ENCODE results near the gene RIT2. TPM values are rescaled to one million over a fixed set of nuclear protein-coding genes. Genes with fewer than 3 reads are reported as not detected.

Gene RIT2
- total and polyA plus RNA-seq, 3 donors from 2014 or later = 0.82 TPM; not detected in 2

- intact Hi-C loops (cut with DNase I; ENCODE audit: low total_unique reads) = no loop called here
- H3K27me3 ChIP-seq = no peaks in the 10 kb centered on the region
- H3K27ac ChIP-seq = no peak overlapping the region
- H3K36me3 ChIP-seq (ENCODE audit: low read depth, missing control alignments) = no peaks in the 10 kb centered on the region
- no peak for DNase-seq
- WGBS, 2 donors = 95 to 96% methylated on average over 1 of the region's 1 CpG
- H3K4me3 ChIP-seq = no peak overlapping the region
- no peaks in the 10 kb centered on the region for H3K4me1 ChIP-seq
- no peak for TF ChIP-seq POLR2A (IDR thresholded peaks at IDR 0.05)
- TF ChIP-seq CTCF (IDR thresholded peaks at IDR 0.05) = no peak
- no peaks in the 10 kb centered on the region for H3K9me3 ChIP-seq
Measured at GRCh38 chr18:42760290-42760689, 355.2 kb downstream of the RIT2 start.

- Histone ChIP-seq H3K4me1 (no peaks in the 10 kb centered on the region), H3K4me3 (no peak overlapping the region), H3K36me3 (ENCODE audit: low read depth, missing control alignments) (no peaks in the 10 kb centered on the region), H3K27ac (no peak overlapping the region), H3K27me3 (no peaks in the 10 kb centered on the region), H3K9me3 (no peaks in the 10 kb centered on the region)
- TF ChIP-seq POLR2A (IDR thresholded peaks at IDR 0.05) (no peak), CTCF (IDR thresholded peaks at IDR 0.05) (no peak)
- WGBS, 2 donors = 70 to 75% methylated on average over 2 of the region's 2 CpGs
- intact Hi-C loops (cut with DNase I; ENCODE audit: low total_unique reads) = no loop called here
- no peak for DNase-seq
Measured at GRCh38 chr18:42758852-42759251, 356.6 kb downstream of the RIT2 start.

GRCh38 chr18:42756214-42756613 is 359.3 kb downstream of the RIT2 start:
- Histone ChIP-seq H3K36me3 (ENCODE audit: low read depth, missing control alignments) (no peaks in the 10 kb centered on the region), H3K27ac (no peak overlapping the region), H3K4me1 (no peaks in the 10 kb centered on the region), H3K4me3 (no peak overlapping the region), H3K9me3 (no peaks in the 10 kb centered on the region), H3K27me3 (no peaks in the 10 kb centered on the region)
- intact Hi-C loops (cut with DNase I; ENCODE audit: low total_unique reads) = no loop called here
- TF ChIP-seq CTCF (IDR thresholded peaks at IDR 0.05) (no peak), POLR2A (IDR thresholded peaks at IDR 0.05) (no peak)
- 84% methylated on average over 3 of the region's 3 CpGs for WGBS, 2 donors
- DNase-seq = no peak

- H3K36me3 ChIP-seq (ENCODE audit: low read depth, missing control alignments) = no peaks in the 10 kb centered on the region
- WGBS, 2 donors = 83 to 88% methylated on average over 4 of the region's 4 CpGs
- no peaks in the 10 kb centered on the region for H3K9me3 ChIP-seq
- no peak overlapping the region for H3K4me3 ChIP-seq
- intact Hi-C loops (cut with DNase I; ENCODE audit: low total_unique reads) = no loop called here
- H3K4me1 ChIP-seq = no peaks in the 10 kb centered on the region
- TF ChIP-seq CTCF (IDR thresholded peaks at IDR 0.05) = no peak
- no peak for TF ChIP-seq POLR2A (IDR thresholded peaks at IDR 0.05)
- H3K27ac ChIP-seq = no peak overlapping the region
- no peak for DNase-seq
- no peaks in the 10 kb centered on the region for H3K27me3 ChIP-seq
Measured at GRCh38 chr18:42752916-42753315, 362.6 kb downstream of the RIT2 start.

- Histone ChIP-seq H3K27ac (no peak overlapping the region), H3K27me3 (no peaks in the 10 kb centered on the region), H3K4me1 (no peaks in the 10 kb centered on the region), H3K9me3 (no peaks in the 10 kb centered on the region), H3K4me3 (no peak overlapping the region), H3K36me3 (ENCODE audit: low read depth, missing control alignments) (no peaks in the 10 kb centered on the region)
- no peak for DNase-seq
- no peak for TF ChIP-seq CTCF (IDR thresholded peaks at IDR 0.05)
- no peak for TF ChIP-seq POLR2A (IDR thresholded peaks at IDR 0.05)
- WGBS, 2 donors = 84 to 96% methylated on average over 1 of the region's 1 CpG
- intact Hi-C loops (cut with DNase I; ENCODE audit: low total_unique reads) = no loop called here
Measured at GRCh38 chr18:42746794-42747193, 368.7 kb downstream of the RIT2 start.
